ENCODE data around the gene SLC23A3.

Gene SLC23A3

GRCh38 chr2:219155054-219155644, 14.7 kb downstream of the SLC23A3 start:
- in situ Hi-C loops (cut with MboI; ENCODE audit: low sequenced_read_pairs) = no loop called here

GRCh38 chr2:219149667-219150066, 20.2 kb downstream of the SLC23A3 start:
- in situ Hi-C loops (cut with MboI; ENCODE audit: low sequenced_read_pairs) = loop anchor here (5.0 kb wide), 1 partner anchor 82 kb away; no protein-coding TSS in a partner anchor

- in situ Hi-C loops (cut with MboI; ENCODE audit: low sequenced_read_pairs) = no loop called here
These were observed 27.5 kb downstream of the SLC23A3 start for GRCh38 chr2:219142329-219142728.

- in situ Hi-C loops (cut with MboI; ENCODE audit: low sequenced_read_pairs) = no loop called here
These were observed 29.1 kb downstream of the SLC23A3 start for GRCh38 chr2:219140722-219141121.

- in situ Hi-C loops (cut with MboI; ENCODE audit: low sequenced_read_pairs) = no loop called here
These were observed 35.9 kb downstream of the SLC23A3 start for GRCh38 chr2:219133976-219134375.

GRCh38 chr2:219131744-219132143, 38.1 kb downstream of the SLC23A3 start:
- in situ Hi-C loops (cut with MboI; ENCODE audit: low sequenced_read_pairs) = no loop called here

GRCh38 chr2:219131327-219131726, 38.5 kb downstream of the SLC23A3 start:
- in situ Hi-C loops (cut with MboI; ENCODE audit: low sequenced_read_pairs) = no loop called here

- in situ Hi-C loops (cut with MboI; ENCODE audit: low sequenced_read_pairs) = no loop called here
These were observed 40.2 kb downstream of the SLC23A3 start for GRCh38 chr2:219129589-219129988.

GRCh38 chr2:219128396-219128795, 41.4 kb downstream of the SLC23A3 start:
- in situ Hi-C loops (cut with MboI; ENCODE audit: low sequenced_read_pairs) = no loop called here

- in situ Hi-C loops (cut with MboI; ENCODE audit: low sequenced_read_pairs) = no loop called here
These were observed 42.7 kb downstream of the SLC23A3 start for GRCh38 chr2:219127037-219127635.

GRCh38 chr2:219126555-219126954, 43.3 kb downstream of the SLC23A3 start:
- in situ Hi-C loops (cut with MboI; ENCODE audit: low sequenced_read_pairs) = no loop called here

GRCh38 chr2:219125886-219126270, 44.0 kb downstream of the SLC23A3 start:
- in situ Hi-C loops (cut with MboI; ENCODE audit: low sequenced_read_pairs) = no loop called here

GRCh38 chr2:219125225-219125885, 44.5 kb downstream of the SLC23A3 start:
- in situ Hi-C loops (cut with MboI; ENCODE audit: low sequenced_read_pairs) = no loop called here

- in situ Hi-C loops (cut with MboI; ENCODE audit: low sequenced_read_pairs) = no loop called here
These were observed 45.3 kb downstream of the SLC23A3 start for GRCh38 chr2:219124381-219125110.

GRCh38 chr2:219123356-219124135, 46.3 kb downstream of the SLC23A3 start:
- in situ Hi-C loops (cut with MboI; ENCODE audit: low sequenced_read_pairs) = no loop called here

GRCh38 chr2:219122202-219122980, 47.4 kb downstream of the SLC23A3 start:
- in situ Hi-C loops (cut with MboI; ENCODE audit: low sequenced_read_pairs) = no loop called here

GRCh38 chr2:219120082-219120481, 49.7 kb downstream of the SLC23A3 start:
- in situ Hi-C loops (cut with MboI; ENCODE audit: low sequenced_read_pairs) = no loop called here

GRCh38 chr2:219119422-219120043, 50.3 kb downstream of the SLC23A3 start:
- in situ Hi-C loops (cut with MboI; ENCODE audit: low sequenced_read_pairs) = no loop called here

- in situ Hi-C loops (cut with MboI; ENCODE audit: low sequenced_read_pairs) = no loop called here
These were observed 51.3 kb downstream of the SLC23A3 start for GRCh38 chr2:219118504-219118903.

Data from HL-60/S4 treated with phorbol 12-myristate 13-acetate at 8.2 ng/mL for 4 days and 3 days (cell line).